HG03342 (cell line): Measurements from ENCODE around the gene DARS2.
"Not testable (repeated sequence)": the region's sequence is repeated elsewhere in the genome, so short reads cannot be mapped to it uniquely, and the experiment has no call there.

Experiments
- ATAC-seq: cut with Tn5 transposase; IDR thresholded peaks from one replicate; pipeline ENCODE4 v1.9.1; 2021; ENCODE audit warnings: mild to moderate bottlenecking, moderate library complexity; ENCODE audit not compliant: unreplicated experiment

Gene DARS2

DNA sequence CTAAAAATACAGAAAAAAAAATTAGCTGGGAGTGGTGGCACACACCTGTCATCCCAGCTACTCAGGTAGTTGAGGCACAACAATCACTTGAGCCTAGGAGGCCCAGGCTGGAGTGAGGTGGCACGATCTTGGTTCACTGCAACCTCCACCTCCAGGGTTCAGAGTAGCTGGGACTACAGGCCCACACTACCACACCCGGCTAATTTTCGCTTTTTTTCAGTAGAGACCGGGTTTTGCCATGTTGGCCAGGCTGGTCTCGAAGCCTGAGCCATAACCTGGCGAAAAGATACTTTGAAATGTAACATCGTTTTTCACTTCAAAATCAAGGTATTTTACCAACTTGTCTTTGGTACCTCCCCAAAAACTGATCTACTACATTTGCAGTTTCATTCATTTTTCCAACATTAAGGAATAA lies 37.3 kb downstream of the DARS2 start:
- no peak for ATAC-seq

DNA sequence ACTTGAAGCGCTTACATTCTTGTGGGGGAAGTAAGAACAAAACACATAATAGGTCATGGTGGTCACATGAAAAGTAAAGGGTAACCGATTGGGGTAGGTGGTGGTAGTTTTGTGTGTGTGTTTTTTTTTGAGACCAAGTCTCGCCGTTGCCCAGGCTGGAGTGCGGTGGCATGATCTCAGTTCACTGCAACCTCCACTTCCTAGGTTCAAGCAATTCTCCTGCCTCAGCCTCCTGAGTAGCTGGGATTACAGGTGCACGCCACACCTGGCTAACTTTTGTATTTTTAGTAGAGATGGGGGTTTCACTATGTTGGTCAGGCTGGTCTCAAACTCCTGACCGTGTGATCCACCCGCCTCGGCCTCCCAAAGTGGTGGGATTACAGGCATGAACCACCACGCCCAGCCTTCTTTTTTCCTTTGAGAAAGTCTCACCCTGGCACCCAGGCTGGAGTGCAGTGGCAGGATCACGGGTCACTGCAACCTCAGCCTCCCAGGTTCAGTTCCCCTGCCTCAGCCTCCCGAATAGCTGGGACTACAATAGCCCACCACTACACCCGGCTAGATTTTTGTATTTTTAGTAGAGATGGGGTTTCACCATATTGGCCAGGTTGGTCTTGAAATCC lies 37.8 kb downstream of the DARS2 start:
- ATAC-seq: not testable (repeated sequence)

DNA sequence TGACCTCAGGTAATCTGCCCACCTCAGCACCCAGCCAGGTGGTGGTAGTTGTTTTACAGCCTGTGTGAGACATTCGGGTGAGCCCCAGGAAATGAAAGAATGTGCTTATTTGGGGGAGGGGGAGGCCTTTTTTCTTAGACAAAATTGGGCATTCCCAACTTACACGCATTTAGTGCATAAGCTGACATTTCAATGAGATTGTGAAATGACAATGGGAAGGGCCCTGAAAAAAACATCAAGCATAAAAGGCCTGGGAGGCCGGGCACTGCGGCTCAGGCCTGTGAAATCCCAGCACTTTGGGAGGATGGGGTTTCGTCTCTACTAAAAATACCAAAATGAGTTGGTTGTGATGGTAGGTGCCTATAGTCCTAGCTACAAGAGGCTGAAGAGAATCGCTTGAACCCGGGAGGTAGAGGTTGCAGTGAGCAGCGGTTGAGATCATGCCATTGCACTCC lies 38.3 kb downstream of the DARS2 start:
- ATAC-seq: no peak

DNA sequence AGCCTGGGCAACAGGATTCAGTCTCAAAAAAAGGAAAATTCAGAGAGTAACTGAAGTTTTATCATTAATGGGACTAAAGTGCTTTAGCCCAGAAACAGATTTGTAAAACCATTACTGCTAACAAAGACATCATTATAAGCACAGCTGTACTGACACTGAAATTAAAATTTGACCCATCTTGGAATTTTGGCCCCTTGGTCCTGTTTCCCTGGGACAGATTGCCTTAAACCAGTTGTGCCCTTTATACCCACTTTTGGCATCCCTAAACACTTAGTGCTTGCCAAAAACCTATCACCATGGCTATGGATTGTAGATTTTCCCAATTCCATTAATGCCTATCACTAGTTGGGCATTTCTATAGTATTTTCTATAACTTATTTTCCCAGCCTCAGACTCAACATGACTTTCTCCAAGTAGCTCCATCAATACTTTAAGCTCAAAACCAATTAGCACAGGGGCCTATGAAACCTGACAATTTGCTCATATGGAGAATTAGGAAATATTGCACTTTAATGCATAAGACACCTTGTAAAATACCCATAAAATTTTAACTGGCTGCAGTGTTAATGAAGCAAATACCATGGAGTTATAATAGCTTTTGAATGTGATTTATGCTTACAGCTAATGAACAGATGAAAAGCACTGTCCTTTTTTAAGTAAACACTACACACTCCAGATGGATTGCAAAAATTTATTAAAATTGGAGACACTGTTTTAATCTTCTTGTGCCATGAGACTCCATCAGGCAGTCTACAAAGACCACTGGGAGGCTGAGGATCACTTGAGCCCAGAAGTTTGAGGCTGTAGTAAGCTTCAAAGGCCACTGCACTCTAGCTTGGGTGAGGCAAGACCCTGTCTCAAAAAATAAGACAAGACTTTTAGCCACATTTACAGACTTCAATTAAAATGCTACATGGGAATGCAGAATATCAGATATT lies 39.0 kb downstream of the DARS2 start:
- ATAC-seq: no peak

DNA sequence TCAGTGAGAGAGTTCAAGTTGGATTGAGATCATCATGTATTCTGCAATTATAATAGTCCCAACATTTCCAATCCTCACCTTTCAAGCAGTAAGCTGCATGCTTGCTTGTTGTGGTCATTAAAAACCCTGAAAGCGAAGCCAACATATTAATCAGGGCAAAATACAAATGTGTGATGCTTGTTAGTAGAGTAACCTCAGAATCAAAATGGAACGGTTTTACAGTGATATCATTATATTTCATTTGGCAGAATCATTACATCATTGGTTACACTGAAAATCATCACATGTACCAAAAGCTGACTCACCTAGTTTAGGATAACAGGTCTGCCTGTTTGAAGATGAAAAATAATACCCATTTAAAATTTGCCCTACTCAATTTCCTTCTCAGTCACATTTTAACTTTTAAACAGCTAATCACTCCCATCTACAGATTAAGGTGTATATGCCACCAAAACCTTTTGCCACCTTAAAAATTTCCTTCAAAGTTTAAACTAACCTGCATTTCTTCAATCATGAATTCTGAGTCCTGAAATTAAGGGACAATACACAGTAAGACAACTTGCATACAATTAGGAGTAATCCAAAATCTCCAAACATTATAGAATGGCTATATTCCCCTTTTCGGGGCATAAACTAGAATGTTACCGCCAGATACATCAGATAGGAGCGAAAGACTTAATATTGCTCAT lies 39.9 kb downstream of the DARS2 start:
- no peak for ATAC-seq

DNA sequence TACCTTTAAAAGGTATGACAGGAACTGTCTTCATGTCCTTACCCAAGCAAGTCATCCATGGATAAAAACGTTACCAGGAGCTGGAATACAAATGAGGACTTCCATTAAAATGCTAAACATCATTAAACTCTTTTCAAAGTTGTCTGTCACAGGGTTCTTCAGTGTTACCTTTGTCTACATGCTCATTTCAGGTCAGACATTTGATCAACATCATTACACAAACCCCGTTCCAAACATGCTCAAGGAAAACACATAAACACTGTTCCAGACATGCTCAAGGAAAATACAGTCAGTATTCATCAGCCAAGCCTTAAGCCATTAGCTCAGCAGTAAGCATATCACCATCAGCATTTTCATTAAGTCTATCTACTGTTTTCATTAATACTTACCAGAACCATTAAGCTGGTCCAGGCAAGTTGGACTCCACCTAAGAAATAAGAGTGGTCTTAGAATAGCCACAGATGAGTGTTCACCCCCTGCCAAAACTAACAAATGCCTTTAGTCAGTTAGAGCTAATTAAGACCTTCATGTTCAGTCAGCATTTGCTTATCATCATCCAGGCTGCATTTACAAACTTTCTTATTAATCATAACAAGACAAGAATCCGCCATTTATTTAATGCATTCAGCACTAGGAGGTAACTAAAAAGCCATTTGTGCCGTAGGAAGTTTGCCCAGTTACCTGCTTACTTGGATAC lies 41.1 kb downstream of the DARS2 start:
- no peak for ATAC-seq

DNA sequence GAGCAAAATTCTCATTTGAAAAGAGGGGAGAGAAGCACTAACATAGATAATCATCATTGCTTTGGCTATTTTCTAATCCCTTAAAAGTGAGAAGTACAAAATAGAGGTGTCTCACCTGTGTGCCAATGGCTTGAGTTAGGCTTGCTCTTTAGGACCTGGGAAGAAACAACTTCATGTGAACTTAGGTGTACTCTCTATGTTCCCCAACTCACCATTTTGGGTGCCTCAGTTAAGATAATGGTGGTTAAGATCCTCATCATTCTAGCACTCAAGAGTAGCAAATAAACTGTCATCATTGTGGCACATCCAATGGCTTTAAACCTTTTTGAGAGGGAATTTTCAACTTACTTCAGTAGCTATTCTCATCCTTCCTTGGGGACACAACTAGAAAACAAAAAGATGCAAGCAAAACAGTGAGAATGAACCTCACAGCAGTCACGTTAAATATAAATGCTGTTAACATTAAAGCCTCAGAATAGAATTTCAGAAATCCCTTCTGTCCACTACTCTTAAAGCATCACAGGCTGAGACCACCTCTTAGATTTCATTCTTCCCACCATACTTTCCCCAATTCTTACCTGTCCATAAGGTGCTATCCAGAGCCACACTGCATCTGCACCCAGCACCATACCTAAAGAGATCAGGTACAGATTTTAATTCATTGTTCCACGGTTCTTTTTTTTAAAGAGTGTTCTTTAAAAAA lies 42.1 kb downstream of the DARS2 start:
- ATAC-seq: no peak

DNA sequence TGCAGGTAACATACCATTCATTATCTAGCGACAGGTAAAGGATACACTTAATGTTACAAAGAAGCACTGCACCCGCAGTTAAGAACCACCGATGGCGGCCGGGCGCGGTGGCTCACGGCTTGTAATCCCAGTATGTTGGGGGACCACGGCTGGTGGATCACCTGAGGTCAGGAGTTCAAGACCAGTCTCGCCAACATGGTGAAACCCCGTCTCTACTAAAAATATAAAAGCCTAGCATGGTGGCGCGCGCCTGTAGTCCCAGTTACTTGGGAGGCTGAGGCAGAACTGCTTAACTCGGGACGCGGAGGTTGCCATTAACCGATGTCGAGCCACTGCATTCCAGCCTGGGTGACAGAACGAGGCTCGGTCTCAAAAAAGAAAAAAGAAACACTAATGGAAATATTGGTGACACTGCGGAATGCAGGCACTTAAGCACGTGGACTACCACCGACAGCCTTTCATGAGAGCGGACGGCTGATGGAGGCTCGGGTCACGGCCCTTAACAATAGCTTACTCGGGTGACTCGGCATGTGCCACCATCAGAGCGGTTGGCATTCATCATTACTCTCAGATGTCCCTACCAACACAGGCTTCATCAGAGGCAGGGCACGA lies 42.8 kb downstream of the DARS2 start:
- ATAC-seq: peak; percentile 1

DNA sequence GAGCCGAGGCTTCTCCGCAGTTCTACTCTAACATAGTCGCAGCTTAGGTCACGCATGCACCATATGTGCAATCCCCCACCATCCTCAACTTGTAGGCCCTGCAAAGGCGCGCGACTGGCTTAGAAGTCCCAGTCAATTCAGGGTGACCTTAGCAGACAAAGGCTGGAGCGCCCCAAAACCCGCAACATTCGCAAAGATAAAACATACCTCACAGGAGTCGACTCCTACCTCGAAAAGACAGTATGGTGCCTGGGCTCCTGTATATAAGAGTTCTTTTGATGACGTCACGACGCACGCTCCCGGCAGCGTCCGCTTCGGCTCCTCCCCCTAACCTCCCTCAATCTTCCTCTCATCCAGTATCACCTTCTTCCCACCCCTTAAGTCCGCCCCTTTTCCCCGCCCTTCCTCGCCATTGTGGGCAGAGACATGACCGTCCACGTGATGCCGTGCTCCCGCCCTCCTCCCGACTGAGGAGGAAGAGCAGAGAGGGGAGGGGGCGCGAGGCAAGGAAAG lies 43.3 kb downstream of the DARS2 start, which contains the start of gene GAS5:
GAS5 (minus strand) TSS at position 237 of the 513 bp plus-strand sequence.
- ATAC-seq: peak; percentile 63

DNA sequence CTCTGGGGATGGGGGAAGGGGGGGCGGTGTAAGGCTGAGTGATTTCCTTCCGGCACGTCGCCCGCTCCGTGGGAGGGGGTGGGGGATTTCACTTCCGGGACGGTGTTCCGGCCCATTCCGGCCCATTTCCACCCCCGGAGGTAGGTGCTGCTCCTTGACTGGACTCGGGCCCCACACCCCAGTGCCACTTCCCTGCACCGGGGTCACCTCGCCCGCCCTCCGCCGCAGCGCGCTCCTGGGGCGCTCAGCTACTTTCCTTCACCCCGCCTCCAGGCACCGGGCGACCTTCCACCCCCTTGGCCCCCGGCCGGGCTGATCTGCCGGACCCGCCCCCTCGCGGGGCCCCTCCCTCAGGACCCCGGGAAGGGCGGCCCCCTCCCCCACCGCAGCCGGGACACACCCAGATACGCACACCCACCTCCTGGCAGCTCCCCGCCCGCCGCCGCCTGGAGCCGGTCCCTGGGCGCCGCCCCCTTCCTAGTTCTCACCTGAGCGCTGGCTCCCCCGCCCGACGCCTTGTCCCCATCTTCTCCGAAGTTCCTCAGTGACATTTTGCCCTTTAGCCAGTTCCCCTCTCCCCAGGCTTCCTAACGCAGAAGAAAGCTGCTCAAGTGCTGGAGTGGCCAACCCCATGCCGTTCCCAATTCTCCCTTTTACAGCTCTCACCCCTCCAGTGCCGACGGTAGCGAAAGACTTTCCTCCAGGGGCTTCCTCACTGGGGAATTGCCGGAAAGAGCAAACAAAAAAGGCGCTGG lies 44.0 kb downstream of the DARS2 start, which contains the start of gene ZBTB37:
ZBTB37 (plus strand) TSS at position 115 of the 755 bp plus-strand sequence. CDS start 1,846 bp downstream, outside the sequence.
- ATAC-seq: peak; percentile 55

DNA sequence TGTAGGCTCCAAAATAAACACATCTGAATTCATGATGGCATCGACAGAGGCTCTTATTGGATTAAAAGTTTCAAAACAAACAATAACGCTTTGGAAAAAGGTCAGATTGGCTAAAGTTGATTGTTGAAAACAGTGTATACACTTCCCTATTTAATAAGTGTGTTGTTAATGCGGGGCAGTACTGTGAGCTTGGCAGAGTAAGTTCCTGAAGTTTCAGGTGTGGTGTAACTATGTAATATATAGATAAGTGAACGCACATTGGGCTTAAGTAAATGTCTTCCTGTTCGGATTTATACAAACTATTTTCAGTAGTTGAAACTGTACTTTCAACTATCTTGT lies 44.5 kb downstream of the DARS2 start:
- ATAC-seq: no peak

DNA sequence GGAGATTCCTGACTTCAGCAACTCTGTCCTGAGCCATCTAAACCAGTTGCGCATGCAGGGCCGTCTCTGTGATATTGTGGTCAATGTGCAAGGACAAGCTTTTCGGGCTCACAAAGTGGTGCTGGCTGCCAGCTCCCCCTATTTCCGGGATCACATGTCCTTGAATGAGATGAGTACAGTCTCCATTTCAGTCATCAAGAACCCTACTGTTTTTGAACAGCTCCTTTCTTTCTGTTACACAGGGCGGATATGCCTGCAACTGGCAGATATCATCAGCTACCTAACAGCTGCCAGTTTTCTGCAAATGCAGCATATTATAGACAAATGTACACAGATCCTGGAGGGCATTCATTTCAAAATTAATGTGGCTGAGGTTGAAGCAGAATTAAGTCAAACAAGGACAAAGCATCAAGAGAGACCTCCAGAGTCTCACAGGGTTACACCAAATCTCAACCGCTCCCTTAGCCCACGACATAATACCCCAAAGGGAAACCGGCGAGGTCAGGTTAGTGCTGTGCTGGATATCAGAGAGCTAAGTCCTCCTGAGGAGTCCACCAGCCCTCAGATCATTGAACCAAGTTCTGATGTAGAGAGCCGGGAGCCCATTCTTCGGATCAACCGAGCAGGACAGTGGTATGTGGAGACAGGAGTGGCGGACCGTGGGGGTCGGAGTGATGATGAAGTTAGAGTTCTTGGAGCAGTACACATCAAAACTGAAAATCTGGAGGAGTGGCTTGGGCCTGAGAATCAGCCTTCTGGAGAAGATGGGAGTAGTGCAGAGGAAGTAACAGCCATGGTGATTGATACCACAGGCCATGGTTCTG lies 46.0 kb downstream of the DARS2 start:
- ATAC-seq: no peak

DNA sequence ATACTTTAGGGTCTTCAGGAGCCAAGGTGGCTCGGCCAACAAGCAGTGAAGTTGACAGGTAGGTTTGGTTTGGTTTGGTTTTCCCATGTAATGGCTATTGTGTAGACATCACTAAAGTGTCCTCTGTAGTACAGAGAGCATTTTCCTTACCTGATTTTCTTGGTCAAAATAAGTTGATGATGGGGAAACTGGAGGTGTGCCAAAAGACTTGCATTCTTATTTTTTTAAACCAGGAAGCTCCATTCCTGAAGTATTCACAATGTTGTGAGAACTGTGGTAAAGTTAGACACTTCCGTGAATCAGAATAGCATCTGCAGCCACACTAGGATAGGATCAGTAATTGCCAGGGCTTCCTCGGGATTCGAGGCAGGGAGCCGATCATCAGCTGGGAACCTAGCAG lies 46.6 kb downstream of the DARS2 start:
- ATAC-seq: no peak

DNA sequence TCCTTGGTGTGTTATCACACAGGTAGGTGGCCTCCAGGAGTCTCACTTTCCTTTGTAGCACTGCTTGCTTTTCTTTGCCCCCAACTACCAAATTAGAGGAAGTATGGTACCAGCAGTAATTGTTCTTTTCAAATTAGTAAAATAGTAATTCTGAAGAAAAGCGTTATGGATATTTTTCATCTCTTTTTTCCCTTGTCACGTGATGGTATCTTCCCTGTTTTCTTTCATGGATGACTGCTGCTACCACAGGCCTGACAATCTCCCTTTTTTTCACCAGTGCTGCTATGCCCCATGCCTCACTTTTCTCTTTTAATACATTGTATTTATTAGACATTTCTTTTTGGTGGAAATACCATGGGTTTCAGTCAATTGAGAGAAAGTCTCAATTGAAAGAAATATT lies 47.0 kb downstream of the DARS2 start:
- no peak for ATAC-seq

DNA sequence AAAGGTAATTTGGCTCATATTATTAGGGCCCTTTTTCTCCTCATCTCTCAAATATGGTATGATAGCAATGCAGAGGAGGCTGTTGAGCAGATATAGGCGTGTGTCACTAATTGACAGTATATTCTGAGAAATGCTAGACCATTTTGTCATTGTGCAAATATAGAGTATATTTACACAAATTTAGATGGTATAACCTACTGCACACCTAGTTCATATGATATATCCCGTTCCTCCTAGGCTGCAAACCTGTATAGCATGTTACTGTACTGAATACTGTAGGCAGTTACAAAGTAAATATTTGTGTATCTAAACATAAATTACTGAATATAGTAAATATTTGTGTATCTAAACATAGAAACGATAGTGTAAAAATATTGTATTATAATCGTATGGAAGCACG lies 52.3 kb downstream of the DARS2 start:
- ATAC-seq: no peak

DNA sequence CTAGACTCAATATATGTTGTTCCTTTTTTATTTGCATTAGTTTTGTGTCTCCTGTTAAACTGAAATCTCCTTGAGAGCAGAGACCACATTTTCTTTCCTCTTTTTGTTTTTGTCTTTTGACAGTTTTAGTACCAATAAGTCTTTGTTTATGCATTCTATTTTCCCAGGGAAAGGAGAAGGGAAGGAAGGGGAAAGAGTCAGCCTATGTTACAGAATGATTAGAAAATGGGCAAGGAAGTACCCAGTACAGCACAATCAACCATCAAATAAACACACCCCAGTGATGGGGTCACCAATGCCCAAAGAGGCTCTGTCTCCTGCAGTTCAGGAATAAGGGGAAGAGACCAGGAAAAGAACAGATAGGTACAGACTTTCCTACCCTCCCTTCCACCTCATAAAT lies 53.8 kb downstream of the DARS2 start:
- ATAC-seq: no peak

DNA sequence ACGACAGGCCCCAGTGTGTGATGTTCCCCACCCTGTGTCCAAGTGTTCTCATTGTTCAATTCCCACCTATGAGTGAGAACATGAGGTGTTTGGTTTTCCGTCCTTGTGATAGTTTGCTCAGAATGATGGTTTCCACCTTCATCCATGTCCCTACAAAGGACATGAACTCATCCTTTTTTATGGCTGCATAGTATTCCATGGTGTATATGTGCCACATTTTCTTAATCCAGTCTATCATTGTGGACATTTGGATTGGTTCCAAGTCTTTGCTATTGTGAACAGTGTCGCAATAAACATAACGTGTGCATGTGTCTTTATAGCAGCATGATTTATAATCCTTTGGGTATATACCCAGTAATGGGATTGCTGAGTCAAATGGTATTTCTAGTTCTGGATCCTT lies 56.6 kb downstream of the DARS2 start:
- ATAC-seq: not testable (repeated sequence)

DNA sequence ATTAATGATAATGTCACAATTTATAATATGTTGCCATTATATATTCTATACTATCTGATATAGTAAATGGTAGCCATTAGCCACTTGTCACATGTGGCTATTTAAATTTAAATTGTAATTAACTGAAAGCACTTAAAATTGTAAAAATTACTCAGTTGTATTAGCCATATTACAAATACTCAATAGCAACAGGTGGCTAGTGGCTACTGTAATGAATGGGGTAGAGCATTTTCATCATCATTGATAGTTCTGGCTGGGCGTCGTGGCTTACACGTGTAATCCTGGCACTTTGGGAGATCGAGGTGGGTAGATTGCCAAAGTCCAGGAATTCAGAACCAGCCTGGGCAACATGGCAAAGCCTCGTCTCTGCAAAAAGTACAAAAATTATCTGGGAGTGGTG lies 60.2 kb downstream of the DARS2 start:
- no peak for ATAC-seq
